ENCODE data around the gene NBR1.

GRCh38 chr17:43175213-43176118 lies 4.5 kb downstream of the NBR1 start:
- TF ChIP-seq CTCF (IDR thresholded peaks at IDR 0.05) (no peak), EP300 (IDR thresholded peaks at IDR 0.05) (no peak), POLR2A (IDR thresholded peaks at IDR 0.05) (no peak), POLR2AphosphoS5 (IDR thresholded peaks at IDR 0.05) (no peak)

Measured in sigmoid colon (tissue), 4 donors.